22Rv1 (cell line): Measurements from ENCODE around the gene AFDN.

Source experiments
- CTCF ChIP-seq: fragments of 450-650 bp; IDR thresholded peaks from 2 replicates; pipeline ENCODE4 v1.5.1; 2017; ENCODE audit warnings: mild to moderate bottlenecking
- ZFX ChIP-seq: fragments of 450-650 bp; IDR thresholded peaks from 2 replicates; pipeline ENCODE4 v1.6.1; 2017; ENCODE audit warnings: antibody characterized with exemption, borderline replicate concordance

GRCh38 chr6:167845856-167846255 lies 19.1 kb downstream of the AFDN start:
- TF ChIP-seq CTCF (no peak), ZFX (no peak)
